ENCODE measurements around the gene A3GALT2.
A peak's percentile ranks its signal among the peaks of the same experiment; 100 is the strongest.

The A3GALT2 gene

GRCh38 chr1:33351281-33351660, 30.4 kb upstream of the A3GALT2 start:
- TF ChIP-seq CTCF (conservative IDR thresholded peaks at IDR 0.05; ENCODE audit: low read depth, low read length), result no peak
- no peak overlapping the region for H3K4me3 ChIP-seq (ENCODE audit: low read length)
- no peak for DNase-seq (ENCODE audit: low read depth)

GRCh38 chr1:33350611-33351280, 29.8 kb upstream of the A3GALT2 start:
- peak overlapping the region; percentile 63 for H3K4me3 ChIP-seq (ENCODE audit: low read length)
- TF ChIP-seq CTCF (conservative IDR thresholded peaks at IDR 0.05; ENCODE audit: low read depth, low read length), result no peak
- no peak for DNase-seq (ENCODE audit: low read depth)

GRCh38 chr1:33349778-33350610, 29.1 kb upstream of the A3GALT2 start:
- no peak for DNase-seq (ENCODE audit: low read depth)
- H3K4me3 ChIP-seq (ENCODE audit: low read length), result peak overlapping the region; percentile 63
- TF ChIP-seq CTCF (conservative IDR thresholded peaks at IDR 0.05; ENCODE audit: low read depth, low read length), result no peak

DNA sequence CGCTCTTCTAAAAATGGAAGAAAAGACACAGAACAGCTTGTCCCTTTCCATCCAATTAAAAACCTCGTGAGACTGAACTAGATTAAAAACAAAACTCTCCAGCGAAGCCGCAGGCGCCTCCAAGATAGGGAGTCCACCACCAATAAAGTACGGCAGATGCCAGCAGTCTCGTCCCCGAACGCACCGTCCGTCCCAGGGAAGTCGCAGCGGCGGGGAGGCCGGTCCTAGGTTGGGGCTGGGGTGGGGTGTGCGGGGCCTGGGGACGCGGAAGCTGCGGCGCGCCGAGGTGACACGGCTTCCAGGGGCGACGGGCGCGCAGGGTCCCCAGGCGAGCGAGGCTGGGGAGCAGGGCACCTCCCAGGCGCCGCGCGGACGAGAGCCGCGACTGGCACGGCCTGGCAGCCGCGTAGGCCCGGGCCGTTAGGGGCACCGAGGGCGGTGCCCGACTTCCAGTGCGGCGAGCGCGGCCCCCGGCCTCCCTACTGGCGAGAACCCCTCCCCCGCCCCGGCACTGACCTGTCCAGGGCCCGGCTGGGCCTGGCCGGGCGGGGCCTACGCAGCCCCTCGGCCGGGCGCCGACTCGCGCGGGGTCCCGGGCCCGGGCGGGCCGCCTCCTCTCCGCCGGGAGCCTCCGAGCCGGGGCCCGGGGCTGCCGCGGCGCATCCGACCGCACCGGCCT, 28.3 kb upstream of the A3GALT2 start:
- TF ChIP-seq CTCF (conservative IDR thresholded peaks at IDR 0.05; ENCODE audit: low read depth, low read length), result no peak
- peak overlapping the region; percentile 93 for H3K4me3 ChIP-seq (ENCODE audit: low read length)
- DNase-seq (ENCODE audit: low read depth), result no peak

DNA sequence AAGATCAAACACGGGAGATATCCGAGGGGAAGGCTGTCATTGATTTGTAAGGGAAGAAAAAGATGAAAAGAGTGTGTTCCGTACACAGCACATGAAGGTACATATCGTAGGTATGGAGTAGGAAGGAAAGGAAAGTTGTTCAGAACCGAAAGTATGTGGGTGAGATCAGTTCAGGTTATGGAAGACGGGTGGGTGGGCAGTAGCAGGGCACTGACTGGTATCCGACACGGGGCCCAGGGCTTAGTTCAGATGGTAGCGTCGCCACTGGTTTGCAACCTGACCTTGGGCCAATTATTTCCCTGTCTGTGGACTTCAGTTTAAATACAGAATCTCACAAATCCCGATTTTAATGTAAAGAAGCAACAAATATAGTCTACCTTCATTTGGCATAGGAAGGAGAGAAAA, 27.8 kb upstream of the A3GALT2 start:
- TF ChIP-seq CTCF (conservative IDR thresholded peaks at IDR 0.05; ENCODE audit: low read depth, low read length), result no peak
- DNase-seq (ENCODE audit: low read depth), result no peak
- peak overlapping the region; percentile 93 for H3K4me3 ChIP-seq (ENCODE audit: low read length)

GRCh38 chr1:33348194-33348593, 27.3 kb upstream of the A3GALT2 start:
- H3K4me3 ChIP-seq (ENCODE audit: low read length), result peak overlapping the region; percentile 93
- TF ChIP-seq CTCF (conservative IDR thresholded peaks at IDR 0.05; ENCODE audit: low read depth, low read length), result no peak
- no peak for DNase-seq (ENCODE audit: low read depth)

Measured in retinal pigment epithelial cell (primary cell).